ES-I3 (cell line): Measurements from ENCODE around the gene PRADC1.
"Not testable (repeated sequence)": the region's sequence is repeated elsewhere in the genome, so short reads cannot be mapped to it uniquely, and the experiment has no call there.

Experiments
- H3K36me3 ChIP-seq: 2 replicates; pipeline ENCODE4 v1.6.1; 2013; ENCODE audit warnings: mild to moderate bottlenecking, low read length, control low read depth, moderate library complexity; ENCODE audit not compliant: insufficient read depth
- H3K4me1 ChIP-seq: 2 replicates; pipeline ENCODE4 v1.6.1; 2013; ENCODE audit warnings: mild to moderate bottlenecking, control low read depth, low read length; ENCODE audit not compliant: insufficient read depth
- H3K9ac ChIP-seq: 2 replicates; pipeline ENCODE4 v1.6.1; 2013; ENCODE audit warnings: low read depth, mild to moderate bottlenecking, low read length, moderate library complexity
- H3K9me3 ChIP-seq: 2 replicates; pipeline ENCODE4 v1.6.1; 2013; ENCODE audit warnings: mild to moderate bottlenecking, low read length, moderate library complexity; ENCODE audit not compliant: control insufficient read depth, insufficient read depth

The PRADC1 gene

DNA sequence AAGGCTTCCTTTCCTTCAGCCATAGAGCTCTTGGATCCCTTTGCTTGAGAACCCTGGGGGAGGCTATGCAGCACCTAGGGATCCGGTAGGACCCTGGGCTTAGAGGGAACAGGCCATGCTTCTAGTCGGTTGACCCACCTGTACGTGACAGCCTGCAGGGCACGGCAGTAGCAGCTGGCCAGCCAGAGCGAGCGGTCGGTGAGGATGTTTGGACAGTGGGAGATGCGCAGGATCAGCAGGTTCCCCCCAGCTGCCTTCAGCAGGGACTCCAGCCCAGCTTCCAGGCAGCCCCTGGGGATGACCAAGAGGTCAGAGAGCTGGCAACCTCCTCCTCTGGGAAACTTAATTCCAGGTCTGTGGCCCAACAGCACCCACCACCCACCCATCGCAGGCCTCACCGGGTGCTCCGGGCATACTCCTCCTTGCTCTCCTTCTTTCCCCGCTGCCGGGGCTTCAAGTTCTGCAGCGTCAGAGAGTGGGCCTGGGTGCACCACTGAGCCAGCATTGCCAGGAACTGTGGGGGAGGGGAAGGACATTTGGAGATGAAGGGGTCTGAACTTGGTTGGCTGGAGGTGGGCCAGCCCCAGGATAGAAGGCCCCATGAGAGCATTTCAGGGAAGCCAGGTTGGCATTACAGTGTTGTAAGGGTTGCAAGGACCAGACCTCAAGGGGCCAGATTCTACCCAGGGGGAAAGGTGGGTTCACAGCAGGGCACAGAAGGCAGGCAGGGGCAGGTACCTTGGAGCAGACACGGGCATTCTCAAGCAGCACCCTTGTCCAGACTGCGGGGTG lies 30.7 kb upstream of the PRADC1 start:
- Histone ChIP-seq H3K36me3 (no peaks in the 10 kb centered on the region), H3K9me3 (no peaks in the 10 kb centered on the region), H3K4me1 (no peaks in the 10 kb centered on the region), H3K9ac (no peak overlapping the region)

DNA sequence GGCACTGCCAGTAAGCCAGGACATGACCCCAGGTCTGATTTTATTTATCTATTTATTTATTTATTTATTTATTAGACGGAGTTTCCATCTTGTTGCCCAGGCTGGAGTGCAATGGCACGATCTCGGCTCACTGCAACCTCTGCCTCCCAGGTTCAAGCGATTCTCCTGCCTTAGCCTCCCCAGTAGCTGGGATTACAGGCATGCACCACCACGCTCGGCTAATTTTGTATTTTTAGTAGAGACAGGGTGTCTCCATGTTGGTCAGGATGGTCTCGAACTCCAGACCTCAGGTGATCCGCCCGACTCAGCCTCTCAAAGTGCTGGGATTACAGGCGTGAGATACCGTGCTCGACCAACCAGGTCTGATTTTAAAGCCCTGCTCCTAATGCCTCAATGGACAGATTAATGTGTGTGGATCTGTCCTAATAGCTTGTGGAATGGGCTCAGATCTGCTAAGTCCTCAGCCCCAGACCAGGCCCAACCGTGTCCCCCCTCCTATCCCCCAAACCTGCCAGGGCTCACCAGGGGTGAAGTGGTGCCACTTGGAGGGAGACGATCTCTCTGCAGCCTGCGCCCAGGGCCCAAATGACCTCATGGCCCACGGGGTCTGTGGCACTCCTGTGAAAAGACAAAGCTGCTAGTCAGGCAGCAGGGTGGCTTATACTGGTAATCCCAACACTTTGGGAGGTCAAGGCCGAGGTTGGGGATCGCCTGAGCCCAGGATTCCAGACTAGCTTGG lies 29.8 kb upstream of the PRADC1 start:
- not testable (repeated sequence) for H3K4me1 ChIP-seq, H3K9ac ChIP-seq, H3K9me3 ChIP-seq, H3K36me3 ChIP-seq

DNA sequence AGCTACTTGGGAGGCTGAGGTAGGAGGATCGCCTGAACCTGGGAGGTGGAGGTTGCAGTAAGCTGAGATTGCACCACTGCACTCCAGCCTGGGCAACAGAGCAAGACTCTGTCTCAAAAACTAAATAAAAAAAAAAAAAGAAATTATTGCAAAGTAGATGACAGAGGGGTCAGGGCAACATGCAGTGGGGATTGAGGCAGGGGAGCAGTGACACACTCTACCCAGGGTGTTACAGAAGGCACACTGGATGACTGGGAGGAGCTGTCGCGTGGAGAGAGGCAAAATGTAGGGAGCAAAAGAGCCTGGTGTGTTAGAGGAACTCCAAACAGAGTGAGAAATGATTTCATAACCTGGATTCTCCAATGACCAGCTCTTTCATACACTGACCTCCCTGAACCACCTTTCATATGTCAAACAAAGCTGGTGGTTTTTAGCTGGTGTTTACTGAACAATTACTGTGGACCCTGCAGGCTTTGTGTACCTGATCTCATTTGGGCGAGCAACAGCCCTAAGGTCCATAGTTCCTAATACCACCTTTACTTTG lies 29.1 kb upstream of the PRADC1 start:
- Histone ChIP-seq H3K9ac (no peak overlapping the region), H3K4me1 (no peaks in the 10 kb centered on the region), H3K9me3 (no peaks in the 10 kb centered on the region), H3K36me3 (no peaks in the 10 kb centered on the region)

DNA sequence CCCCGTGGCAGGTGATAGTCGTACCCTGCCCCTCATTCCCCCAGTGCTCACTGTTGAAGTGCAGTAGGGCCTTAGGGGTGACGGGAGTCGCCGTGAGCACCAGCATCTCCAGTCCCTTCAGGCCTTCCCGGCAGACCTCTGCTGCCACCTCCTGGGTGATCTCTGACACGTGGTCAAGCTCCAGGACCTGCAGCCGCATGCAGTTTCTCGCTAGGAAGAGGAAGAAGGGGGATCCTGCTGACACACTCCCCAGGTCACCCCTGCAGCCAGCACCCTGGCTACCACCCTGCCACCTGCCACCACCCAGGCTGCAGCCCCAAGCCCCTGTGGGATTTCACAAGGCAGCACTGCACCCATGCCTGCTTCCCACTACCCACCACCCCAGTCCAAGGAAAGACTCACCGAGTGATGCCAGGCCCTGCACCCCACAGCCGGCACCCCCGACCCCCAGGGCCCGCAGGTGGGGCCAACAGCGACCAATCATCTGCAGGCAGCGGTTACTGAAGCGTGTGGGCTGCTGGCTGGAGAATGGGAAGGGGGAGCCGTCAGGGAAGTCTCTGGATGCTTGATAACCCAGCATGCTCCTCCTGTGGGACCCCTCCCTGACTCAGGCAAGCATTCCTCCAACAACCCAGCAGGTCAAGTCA lies 27.4 kb upstream of the PRADC1 start:
- no peaks in the 10 kb centered on the region for H3K36me3 ChIP-seq
- no peak overlapping the region for H3K9ac ChIP-seq

GRCh38 chr2:73259704-73260337 lies 26.8 kb upstream of the PRADC1 start:
- Histone ChIP-seq H3K4me1 (peaks cover 3% of the 10 kb centered on the region; the same call in 1 of the 2 replicates), H3K36me3 (no peaks in the 10 kb centered on the region), H3K9me3 (no peaks in the 10 kb centered on the region), H3K9ac (no peak overlapping the region)

More for the DNA sequence above, 27.4 kb upstream of the PRADC1 start:
- Histone ChIP-seq H3K4me1 (peaks cover 3% of the 10 kb centered on the region; the same call in 1 of the 2 replicates), H3K9me3 (no peaks in the 10 kb centered on the region)

- Histone ChIP-seq H3K9me3 (no peaks in the 10 kb centered on the region), H3K36me3 (no peaks in the 10 kb centered on the region), H3K9ac (no peak overlapping the region), H3K4me1 (peaks cover 3% of the 10 kb centered on the region; the same call in 1 of the 2 replicates)
Observed at GRCh38 chr2:73259276-73259675, 26.2 kb upstream of the PRADC1 start.

DNA sequence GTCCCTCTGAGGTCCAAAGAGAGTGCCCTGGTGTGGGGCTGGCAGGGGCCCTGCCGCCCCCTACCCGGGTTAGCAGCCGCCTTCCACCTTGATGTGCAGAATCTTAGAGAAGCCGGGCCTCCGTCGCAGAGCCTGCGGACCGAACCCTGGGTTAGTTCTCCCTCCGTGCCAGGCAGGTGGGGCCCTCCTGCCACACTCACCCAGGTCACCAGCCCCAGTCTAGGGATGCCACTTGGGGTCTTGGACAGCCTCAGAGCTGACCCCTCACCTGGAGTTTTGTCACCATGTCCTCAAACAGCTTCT lies 25.8 kb upstream of the PRADC1 start:
- Histone ChIP-seq H3K9me3 (no peaks in the 10 kb centered on the region), H3K36me3 (peaks cover 4% of the 10 kb centered on the region; the same call in 1 of the 2 replicates), H3K4me1 (peaks cover 3% of the 10 kb centered on the region; the same call in 1 of the 2 replicates), H3K9ac (no peak overlapping the region)

GRCh38 chr2:73258186-73258912 lies 25.3 kb upstream of the PRADC1 start:
- H3K36me3 ChIP-seq: peaks cover 6% of the 10 kb centered on the region; the same call in 1 of the 2 replicates

DNA sequence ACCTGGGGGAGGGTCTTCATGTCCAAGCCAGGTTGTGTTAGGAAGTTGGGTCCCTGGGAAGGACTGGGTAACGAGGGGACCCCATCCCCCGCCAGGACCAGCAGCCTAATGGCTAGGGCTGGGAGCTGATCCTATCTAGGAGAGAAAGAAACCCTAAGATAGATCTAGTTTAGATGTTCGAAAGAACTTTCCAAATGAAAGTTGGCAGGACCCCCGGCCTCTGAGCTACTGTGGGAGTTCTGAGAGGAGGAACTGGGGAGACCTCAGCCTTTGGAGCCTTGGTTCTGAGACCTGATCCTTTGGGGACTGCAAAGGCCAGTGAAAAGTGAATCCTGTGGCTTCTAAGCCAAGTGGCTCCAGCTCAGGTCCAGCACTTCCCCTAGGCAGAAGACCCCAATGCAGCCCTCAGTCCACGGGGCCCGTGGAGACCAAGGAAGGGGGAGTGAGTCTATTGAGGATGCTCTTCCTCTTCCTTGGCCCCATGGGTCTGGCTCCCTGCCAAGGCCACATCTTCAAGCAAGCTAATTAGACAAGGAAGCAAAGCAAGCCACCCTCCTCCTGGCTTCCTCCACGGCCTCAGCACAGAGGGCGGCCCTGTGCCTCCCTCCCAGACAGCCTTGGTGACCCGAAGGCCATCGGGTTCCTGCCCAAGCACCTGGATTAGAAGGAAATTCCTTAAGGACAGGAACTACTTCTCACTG lies 24.5 kb upstream of the PRADC1 start:
- Histone ChIP-seq H3K36me3 (peaks cover 11% of the 10 kb centered on the region; the same call in 1 of the 2 replicates), H3K9ac (no peak overlapping the region), H3K4me1 (peaks cover 3% of the 10 kb centered on the region; the same call in 1 of the 2 replicates), H3K9me3 (no peaks in the 10 kb centered on the region)

More at GRCh38 chr2:73258186-73258912, 25.3 kb upstream of the PRADC1 start:
- no peaks in the 10 kb centered on the region for H3K9me3 ChIP-seq
- peaks cover 3% of the 10 kb centered on the region; the same call in 1 of the 2 replicates for H3K4me1 ChIP-seq
- no peak overlapping the region for H3K9ac ChIP-seq

- no peaks in the 10 kb centered on the region for H3K9me3 ChIP-seq
- peaks cover 12% of the 10 kb centered on the region; the same call in 1 of the 2 replicates for H3K36me3 ChIP-seq
- no peak overlapping the region for H3K9ac ChIP-seq
- peaks cover 3% of the 10 kb centered on the region; the same call in 1 of the 2 replicates for H3K4me1 ChIP-seq
Observed at GRCh38 chr2:73257021-73257420, 24.0 kb upstream of the PRADC1 start.

DNA sequence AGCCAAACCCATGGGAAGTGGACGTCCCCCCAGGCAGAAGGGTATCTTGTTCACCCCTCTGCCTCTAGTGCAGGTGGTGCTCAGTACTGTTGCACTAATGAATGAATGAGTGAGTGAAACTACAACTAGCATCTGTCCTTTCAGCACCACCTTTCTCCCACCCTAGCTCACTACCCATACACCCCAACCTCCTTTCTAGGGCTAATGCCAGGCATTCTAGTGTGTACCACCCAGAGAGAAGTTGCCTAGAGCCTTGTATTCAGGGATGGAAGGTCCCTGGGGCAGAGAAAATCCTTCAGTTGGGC lies 23.5 kb upstream of the PRADC1 start:
- Histone ChIP-seq H3K4me1 (peaks cover 3% of the 10 kb centered on the region; the same call in 1 of the 2 replicates), H3K36me3 (peaks cover 15% of the 10 kb centered on the region; the same call in 1 of the 2 replicates), H3K9ac (no peak overlapping the region), H3K9me3 (no peaks in the 10 kb centered on the region)

DNA sequence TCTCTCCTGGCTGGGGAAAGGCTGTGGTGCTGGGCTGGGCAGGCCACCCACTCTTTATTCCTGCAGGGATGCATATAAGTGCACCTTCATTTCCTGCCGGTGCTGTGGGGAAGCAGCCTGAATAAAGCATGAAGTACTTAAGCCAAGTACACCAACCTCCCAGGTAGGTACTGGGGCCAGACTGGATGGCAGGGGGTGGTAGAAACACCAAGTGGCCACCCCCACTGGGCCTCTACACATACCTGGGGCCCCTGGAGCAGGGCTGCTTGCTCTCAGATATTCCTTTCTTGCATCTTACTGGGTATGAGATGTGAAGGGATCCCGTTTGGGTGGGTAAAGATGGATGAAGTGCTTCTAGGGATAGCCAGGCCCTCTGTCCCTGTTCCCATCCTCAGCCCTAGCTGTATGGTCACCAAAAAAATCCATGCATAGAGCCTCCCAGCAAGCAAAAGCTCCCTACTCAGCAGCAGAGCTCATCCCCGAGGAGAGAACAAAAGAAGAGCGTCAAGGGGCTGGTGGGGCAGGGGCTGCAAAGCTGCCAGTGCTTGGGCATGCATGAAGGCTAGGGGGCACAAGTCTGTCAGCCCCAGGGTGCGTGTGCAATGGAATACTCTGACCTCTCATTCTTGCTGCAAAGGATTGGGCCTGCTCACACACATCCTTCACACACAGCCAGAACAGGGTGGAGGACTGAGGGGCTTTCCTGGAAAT lies 23.0 kb upstream of the PRADC1 start:
- Histone ChIP-seq H3K4me1 (peaks cover 3% of the 10 kb centered on the region; the same call in 1 of the 2 replicates), H3K9ac (no peak overlapping the region), H3K9me3 (no peaks in the 10 kb centered on the region), H3K36me3 (peaks cover 15% of the 10 kb centered on the region; the same call in 1 of the 2 replicates)
